Neural cell (in vitro differentiated cells): ENCODE data around the gene ODAPH. TPM values are rescaled to one million over a fixed set of nuclear protein-coding genes. Genes with fewer than 3 reads are reported as not detected.

Experiments used
- H2AFZ ChIP-seq: fragments of 200-600, 300-800 bp; sonication (generic), shearing (Covaris generic); 2 replicates; pipeline ENCODE4 v1.6.0; 2014; ENCODE audit warnings: low read depth, mild to moderate bottlenecking, antibody characterized with exemption, low read length, moderate library complexity
- H3F3A ChIP-seq: fragments of 200-600 bp; shearing (Covaris generic); 2 replicates; pipeline ENCODE4 v1.6.1; 2016; ENCODE audit warnings: mild to moderate bottlenecking, moderate library complexity, mixed read lengths, antibody characterized with exemption, low read length; ENCODE audit not compliant: insufficient read depth, poor library complexity, severe bottlenecking
- H3K27ac ChIP-seq: fragments of 200-600, 300-800 bp; sonication (generic), shearing (Covaris generic); 2 replicates; pipeline ENCODE4 v1.5.1; 2014; ENCODE audit warnings: mild to moderate bottlenecking, low read length, moderate library complexity
- H3K27me3 ChIP-seq: fragments of 300-800, 200-600 bp; sonication (generic), shearing (Covaris generic); 2 replicates; pipeline ENCODE4 v1.6.0; 2014; ENCODE audit warnings: mild to moderate bottlenecking, low read depth, low read length, moderate library complexity; ENCODE audit not compliant: insufficient read depth
- H3K36me3 ChIP-seq: fragments of 300-800, 200-600 bp; sonication (generic), shearing (Covaris generic); 2 replicates; pipeline ENCODE4 v1.5.1; 2014; ENCODE audit warnings: mild to moderate bottlenecking, antibody characterized with exemption, low read length, moderate library complexity; ENCODE audit not compliant: insufficient read depth
- H3K4me2 ChIP-seq: fragments of 300-800, 200-600 bp; sonication (generic), shearing (Covaris generic); 2 replicates; pipeline ENCODE4 v1.6.0; 2014; ENCODE audit warnings: mild to moderate bottlenecking, low read length
- H3K4me3 ChIP-seq: fragments of 300-800, 200-600 bp; sonication (generic), shearing (Covaris generic); 2 replicates; pipeline ENCODE4 v1.5.1; 2014; ENCODE audit warnings: mild to moderate bottlenecking, low read length, moderate library complexity
- H3K79me2 ChIP-seq: fragments of 200-600 bp; shearing (Covaris generic); replicated peaks from 2 replicates; pipeline ENCODE4 v1.6.0; 2014; ENCODE audit warnings: mild to moderate bottlenecking, low read length, moderate library complexity; ENCODE audit not compliant: insufficient read depth
- H3K9ac ChIP-seq: fragments of 300-800, 200-600 bp; sonication (generic), shearing (Covaris generic); 2 replicates; pipeline ENCODE4 v1.6.1; 2016; ENCODE audit warnings: mild to moderate bottlenecking, low read length, mixed read lengths
- H3K9me2 ChIP-seq: fragments of 200-600 bp; shearing (Covaris generic); 2 replicates; pipeline ENCODE4 v1.6.1; 2016; ENCODE audit warnings: mild to moderate bottlenecking, low read length, mixed read lengths; ENCODE audit not compliant: insufficient read depth
- H3K9me3 ChIP-seq: fragments of 200-600, 300-800 bp; sonication (generic), shearing (Covaris generic); 2 replicates; pipeline ENCODE4 v1.6.1; 2016; ENCODE audit warnings: mild to moderate bottlenecking, mixed run types, low read length, moderate library complexity, mixed read lengths
- H4K20me1 ChIP-seq: fragments of 200-600 bp; shearing (Covaris generic); 2 replicates; pipeline ENCODE4 v1.6.1; 2016; ENCODE audit warnings: mild to moderate bottlenecking, mixed run types; ENCODE audit not compliant: insufficient read depth
- EP300 ChIP-seq: fragments of 450-650 bp; conservative IDR thresholded peaks from 2 replicates; pipeline ENCODE4 v1.6.1; 2014; ENCODE audit warnings: antibody characterized with exemption, mild to moderate bottlenecking, moderate library complexity; ENCODE audit not compliant: poor library complexity, severe bottlenecking
- EZH2 ChIP-seq: fragments of 200-600, 300-800 bp; shearing (Covaris generic), sonication (generic); IDR thresholded peaks from 2 replicates; pipeline ENCODE4 v1.6.1; 2014; ENCODE audit warnings: antibody characterized with exemption, low read length, borderline replicate concordance, mild to moderate bottlenecking; ENCODE audit not compliant: insufficient read depth, poor library complexity, severe bottlenecking
- MXI1 ChIP-seq: fragments of 450-650 bp; conservative IDR thresholded peaks from 2 replicates; pipeline ENCODE4 v1.6.1; 2014; ENCODE audit warnings: antibody characterized with exemption, mild to moderate bottlenecking; ENCODE audit not compliant: poor library complexity, severe bottlenecking
- POLR2AphosphoS5 ChIP-seq: IDR thresholded peaks from 2 replicates; pipeline ENCODE4 v1.6.1; 2012
- RAD21 ChIP-seq: fragments of 450-650 bp; conservative IDR thresholded peaks from 2 replicates; pipeline ENCODE4 v1.6.1; 2014; ENCODE audit warnings: antibody characterized with exemption, mild to moderate bottlenecking, moderate library complexity
- SMC3 ChIP-seq: fragments of 450-650 bp; conservative IDR thresholded peaks from 2 replicates; pipeline ENCODE4 v1.6.1; 2014; ENCODE audit warnings: antibody characterized with exemption, mild to moderate bottlenecking, moderate library complexity; ENCODE audit not compliant: poor library complexity
- TAF1 ChIP-seq: IDR thresholded peaks from 2 replicates; pipeline ENCODE4 v1.6.1; 2012; ENCODE audit warnings: low read depth
- polyA plus RNA-seq: library from polyadenylated mRNA; depleted of rRNA; stranded (reverse); fragments of >200 nt; gene quantifications from 2 replicates; pipeline ENCODE4 v1.2.3, GENCODE V29; 2014
- TF ChIP-seq, protein P1 (sequence below): fragments of 450-650 bp; IDR thresholded peaks from 2 replicates; pipeline ENCODE4 v1.5.1; 2014; ENCODE audit warnings: antibody characterized with exemption, mild to moderate bottlenecking, moderate library complexity; ENCODE audit not compliant: poor library complexity, severe bottlenecking
- TF ChIP-seq, protein P2 (sequence below): IDR thresholded peaks from 2 replicates; pipeline ENCODE4 v1.6.1; 2012; ENCODE audit warnings: borderline replicate concordance

Gene ODAPH
- polyA plus RNA-seq, 1 donor from 2014 or later = 0.17 TPM

- peaks cover 18% of the 10 kb centered on the region for H3K36me3 ChIP-seq
- H3K27ac ChIP-seq = no peak overlapping the region
- no peaks in the 10 kb centered on the region for H3K27me3 ChIP-seq
- H3K79me2 ChIP-seq = no peaks in the 10 kb centered on the region
- no peak overlapping the region for H3K9ac ChIP-seq
- no peak overlapping the region for H3K4me2 ChIP-seq
- H3K4me3 ChIP-seq = no peak overlapping the region
- H4K20me1 ChIP-seq = no peaks in the 10 kb centered on the region
- H3F3A ChIP-seq = no peaks in the 10 kb centered on the region
- H3K9me2 ChIP-seq = no peaks in the 10 kb centered on the region
- H3K9me3 ChIP-seq = no peaks in the 10 kb centered on the region
- H2AFZ ChIP-seq = no peak overlapping the region
- no peak for TF ChIP-seq RAD21
- TF ChIP-seq SMC3 = no peak
- no peak for TF ChIP-seq EZH2
- TF ChIP-seq, protein P1, sequence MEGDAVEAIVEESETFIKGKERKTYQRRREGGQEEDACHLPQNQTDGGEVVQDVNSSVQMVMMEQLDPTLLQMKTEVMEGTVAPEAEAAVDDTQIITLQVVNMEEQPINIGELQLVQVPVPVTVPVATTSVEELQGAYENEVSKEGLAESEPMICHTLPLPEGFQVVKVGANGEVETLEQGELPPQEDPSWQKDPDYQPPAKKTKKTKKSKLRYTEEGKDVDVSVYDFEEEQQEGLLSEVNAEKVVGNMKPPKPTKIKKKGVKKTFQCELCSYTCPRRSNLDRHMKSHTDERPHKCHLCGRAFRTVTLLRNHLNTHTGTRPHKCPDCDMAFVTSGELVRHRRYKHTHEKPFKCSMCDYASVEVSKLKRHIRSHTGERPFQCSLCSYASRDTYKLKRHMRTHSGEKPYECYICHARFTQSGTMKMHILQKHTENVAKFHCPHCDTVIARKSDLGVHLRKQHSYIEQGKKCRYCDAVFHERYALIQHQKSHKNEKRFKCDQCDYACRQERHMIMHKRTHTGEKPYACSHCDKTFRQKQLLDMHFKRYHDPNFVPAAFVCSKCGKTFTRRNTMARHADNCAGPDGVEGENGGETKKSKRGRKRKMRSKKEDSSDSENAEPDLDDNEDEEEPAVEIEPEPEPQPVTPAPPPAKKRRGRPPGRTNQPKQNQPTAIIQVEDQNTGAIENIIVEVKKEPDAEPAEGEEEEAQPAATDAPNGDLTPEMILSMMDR = no peak
- TF ChIP-seq EP300 = no peak
- TF ChIP-seq POLR2AphosphoS5 = no peak
- TF ChIP-seq, protein P2, sequence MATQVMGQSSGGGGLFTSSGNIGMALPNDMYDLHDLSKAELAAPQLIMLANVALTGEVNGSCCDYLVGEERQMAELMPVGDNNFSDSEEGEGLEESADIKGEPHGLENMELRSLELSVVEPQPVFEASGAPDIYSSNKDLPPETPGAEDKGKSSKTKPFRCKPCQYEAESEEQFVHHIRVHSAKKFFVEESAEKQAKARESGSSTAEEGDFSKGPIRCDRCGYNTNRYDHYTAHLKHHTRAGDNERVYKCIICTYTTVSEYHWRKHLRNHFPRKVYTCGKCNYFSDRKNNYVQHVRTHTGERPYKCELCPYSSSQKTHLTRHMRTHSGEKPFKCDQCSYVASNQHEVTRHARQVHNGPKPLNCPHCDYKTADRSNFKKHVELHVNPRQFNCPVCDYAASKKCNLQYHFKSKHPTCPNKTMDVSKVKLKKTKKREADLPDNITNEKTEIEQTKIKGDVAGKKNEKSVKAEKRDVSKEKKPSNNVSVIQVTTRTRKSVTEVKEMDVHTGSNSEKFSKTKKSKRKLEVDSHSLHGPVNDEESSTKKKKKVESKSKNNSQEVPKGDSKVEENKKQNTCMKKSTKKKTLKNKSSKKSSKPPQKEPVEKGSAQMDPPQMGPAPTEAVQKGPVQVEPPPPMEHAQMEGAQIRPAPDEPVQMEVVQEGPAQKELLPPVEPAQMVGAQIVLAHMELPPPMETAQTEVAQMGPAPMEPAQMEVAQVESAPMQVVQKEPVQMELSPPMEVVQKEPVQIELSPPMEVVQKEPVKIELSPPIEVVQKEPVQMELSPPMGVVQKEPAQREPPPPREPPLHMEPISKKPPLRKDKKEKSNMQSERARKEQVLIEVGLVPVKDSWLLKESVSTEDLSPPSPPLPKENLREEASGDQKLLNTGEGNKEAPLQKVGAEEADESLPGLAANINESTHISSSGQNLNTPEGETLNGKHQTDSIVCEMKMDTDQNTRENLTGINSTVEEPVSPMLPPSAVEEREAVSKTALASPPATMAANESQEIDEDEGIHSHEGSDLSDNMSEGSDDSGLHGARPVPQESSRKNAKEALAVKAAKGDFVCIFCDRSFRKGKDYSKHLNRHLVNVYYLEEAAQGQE = no peak
- TF ChIP-seq TAF1 = no peak
- no peak for TF ChIP-seq MXI1
These were observed 28.4 kb upstream of the ODAPH start for GRCh38 chr4:75527482-75527881.

GRCh38 chr4:75530556-75531322, 25.1 kb upstream of the ODAPH start:
- Histone ChIP-seq H4K20me1 (no peaks in the 10 kb centered on the region), H3K79me2 (no peaks in the 10 kb centered on the region), H3K27me3 (no peaks in the 10 kb centered on the region)

More at GRCh38 chr4:75530556-75531322, 25.1 kb upstream of the ODAPH start:
- H3K9ac ChIP-seq = no peak overlapping the region
- H3K4me2 ChIP-seq = no peak overlapping the region
- TF ChIP-seq, protein P1 = no peak
- no peak for TF ChIP-seq RAD21
- TF ChIP-seq POLR2AphosphoS5 = no peak
- TF ChIP-seq EP300 = no peak
- TF ChIP-seq MXI1 = no peak
- TF ChIP-seq TAF1 = no peak
- TF ChIP-seq, protein P2 = no peak
- TF ChIP-seq EZH2 = no peak
- TF ChIP-seq SMC3 = no peak
- H2AFZ ChIP-seq = no peak overlapping the region
- no peaks in the 10 kb centered on the region for H3K9me2 ChIP-seq
- H3K9me3 ChIP-seq = no peaks in the 10 kb centered on the region
- no peak overlapping the region for H3K4me3 ChIP-seq
- H3F3A ChIP-seq = no peaks in the 10 kb centered on the region
- H3K36me3 ChIP-seq = peaks cover 18% of the 10 kb centered on the region
- no peak overlapping the region for H3K27ac ChIP-seq
